NB4 (cell line): ENCODE measurements around the gene FCRLA.

Source experiments
- MAX ChIP-seq: IDR thresholded peaks from 2 replicates; pipeline ENCODE4 v1.6.1; 2011; ENCODE audit warnings: low read depth, low read length
- POLR2A ChIP-seq: IDR thresholded peaks from 2 replicates; pipeline ENCODE4 v1.6.1; 2011; ENCODE audit warnings: mild to moderate bottlenecking; ENCODE audit not compliant: insufficient read length; ENCODE audit errors: extremely low read depth
- TF ChIP-seq, protein P1 (sequence below): IDR thresholded peaks from one replicate; pipeline ENCODE4 v1.5.1; 2012; ENCODE audit warnings: low read depth, low read length

DNA sequence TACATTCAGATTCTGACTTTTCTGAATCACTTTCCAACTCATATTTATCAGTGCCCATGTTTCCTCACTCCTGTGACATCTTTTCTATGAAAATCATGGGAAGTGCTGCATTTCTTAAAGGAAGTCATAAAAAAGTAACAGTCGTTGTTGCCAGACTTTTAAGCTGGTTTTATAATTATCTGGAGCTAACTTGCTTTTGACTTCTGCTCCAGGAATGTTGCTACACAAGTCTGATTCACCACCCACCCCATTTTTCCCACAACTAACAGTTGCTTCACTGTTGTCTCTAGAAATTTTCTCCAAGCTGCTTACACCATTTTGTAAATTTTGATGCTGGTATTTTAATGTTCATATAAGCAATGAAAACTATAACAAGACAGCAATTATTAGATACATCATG lies 26.5 kb downstream of the FCRLA start:
- 0 out of 2 replicates have a peak, but pooled peaks have one; percentile 7 for TF ChIP-seq MAX
- TF ChIP-seq, protein P1, sequence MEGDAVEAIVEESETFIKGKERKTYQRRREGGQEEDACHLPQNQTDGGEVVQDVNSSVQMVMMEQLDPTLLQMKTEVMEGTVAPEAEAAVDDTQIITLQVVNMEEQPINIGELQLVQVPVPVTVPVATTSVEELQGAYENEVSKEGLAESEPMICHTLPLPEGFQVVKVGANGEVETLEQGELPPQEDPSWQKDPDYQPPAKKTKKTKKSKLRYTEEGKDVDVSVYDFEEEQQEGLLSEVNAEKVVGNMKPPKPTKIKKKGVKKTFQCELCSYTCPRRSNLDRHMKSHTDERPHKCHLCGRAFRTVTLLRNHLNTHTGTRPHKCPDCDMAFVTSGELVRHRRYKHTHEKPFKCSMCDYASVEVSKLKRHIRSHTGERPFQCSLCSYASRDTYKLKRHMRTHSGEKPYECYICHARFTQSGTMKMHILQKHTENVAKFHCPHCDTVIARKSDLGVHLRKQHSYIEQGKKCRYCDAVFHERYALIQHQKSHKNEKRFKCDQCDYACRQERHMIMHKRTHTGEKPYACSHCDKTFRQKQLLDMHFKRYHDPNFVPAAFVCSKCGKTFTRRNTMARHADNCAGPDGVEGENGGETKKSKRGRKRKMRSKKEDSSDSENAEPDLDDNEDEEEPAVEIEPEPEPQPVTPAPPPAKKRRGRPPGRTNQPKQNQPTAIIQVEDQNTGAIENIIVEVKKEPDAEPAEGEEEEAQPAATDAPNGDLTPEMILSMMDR = no peak
- no peak for TF ChIP-seq POLR2A
